ENCODE data around the gene NHLRC4. TPM values are rescaled to one million over a fixed set of nuclear protein-coding genes. Genes with fewer than 3 reads are reported as not detected.

NHLRC4 gene
- total and polyA plus RNA-seq, 2 of the 13 experiments (the other 11 are each of a cell fraction or from before 2014, with no cell fraction given) = 0.40 to 0.59 TPM

DNA sequence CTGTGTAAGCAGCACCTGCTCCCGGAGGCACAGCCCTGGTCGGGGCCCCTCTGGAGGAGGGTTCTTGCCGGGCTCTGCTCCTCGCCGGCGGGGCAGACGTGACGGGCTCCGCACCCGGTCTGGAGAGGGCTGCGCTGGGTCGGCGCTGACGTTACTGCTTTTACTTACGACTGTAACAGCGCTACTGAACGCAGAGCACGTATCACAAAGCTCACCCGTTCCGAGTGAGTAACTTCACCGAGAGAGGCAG is 21.8 kb downstream of the NHLRC4 start (continued):
- TF ChIP-seq, protein P1, sequence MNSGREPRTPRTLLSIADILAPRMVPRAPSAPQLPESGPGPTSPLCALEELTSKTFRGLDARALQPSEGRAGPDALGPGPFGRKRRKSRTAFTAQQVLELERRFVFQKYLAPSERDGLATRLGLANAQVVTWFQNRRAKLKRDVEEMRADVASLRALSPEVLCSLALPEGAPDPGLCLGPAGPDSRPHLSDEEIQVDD (CRISPR knock-in tag; IDR thresholded peaks at IDR 0.05; ENCODE audit: borderline replicate concordance) = no peak
- TF ChIP-seq HOXA5 (CRISPR knock-in tag; IDR thresholded peaks at IDR 0.05) (no peak; the same call in 1 of the 2 replicates), BRD4 (CRISPR knock-in tag; IDR thresholded peaks at IDR 0.05) (no peak), CEBPB (IDR thresholded peaks at IDR 0.05; ENCODE audit: borderline replicate concordance, low read depth, low read length) (no peak), ZNF550 (CRISPR knock-in tag; IDR thresholded peaks at IDR 0.05; ENCODE audit: borderline replicate concordance) (no peak), TCF12 (IDR thresholded peaks at IDR 0.05) (no peak), TCF12 (CRISPR knock-in tag; IDR thresholded peaks at IDR 0.05) (peak; percentile 44; the same call in 1 of the 2 replicates), MED8 (CRISPR knock-in tag; IDR thresholded peaks at IDR 0.05; ENCODE audit: insufficient replicate concordance) (no peak), ZNF546 (CRISPR knock-in tag; conservative IDR thresholded peaks at IDR 0.05) (peak; percentile 44; the same call in 1 of the 2 replicates), SYNCRIP (IDR thresholded peaks at IDR 0.05; ENCODE audit: insufficient read depth, low read depth, low read length) (no peak), FLYWCH1 (CRISPR knock-in tag; IDR thresholded peaks at IDR 0.05) (no peak), NR2F2 (IDR thresholded peaks at IDR 0.05; ENCODE audit: borderline replicate concordance, low read depth) (no peak), ZNF891 (CRISPR knock-in tag; IDR thresholded peaks at IDR 0.05) (0 out of 2 replicates have a peak, but pooled peaks have one; percentile 32), MIXL1 (CRISPR knock-in tag; IDR thresholded peaks at IDR 0.05) (no peak), ZNF549 (CRISPR knock-in tag; IDR thresholded peaks at IDR 0.05) (no peak), ASH2L (IDR thresholded peaks at IDR 0.05; ENCODE audit: insufficient read length, low read depth, low read length) (no peak), POLR2A (IDR thresholded peaks at IDR 0.05; ENCODE audit: insufficient read depth in 1 of 2, low read depth in 2 of 2, low read length in 2 of 2) (peak in 1 of 2 experiments; percentile 62; a peak in 1 of 4 replicates), ZNF660 (CRISPR knock-in tag; IDR thresholded peaks at IDR 0.05; ENCODE audit: borderline replicate concordance, low read depth) (no peak), ZNF484 (CRISPR knock-in tag; IDR thresholded peaks at IDR 0.05; ENCODE audit: borderline replicate concordance, low read depth) (no peak), ZNF468 (CRISPR knock-in tag; IDR thresholded peaks at IDR 0.05) (no peak), FOXM1 (CRISPR knock-in tag; IDR thresholded peaks at IDR 0.05) (no peak), SIN3A (IDR thresholded peaks at IDR 0.05; ENCODE audit: borderline replicate concordance, low read depth, low read length) (peak; percentile 20; the same call in 1 of the 2 replicates), ZSCAN29 (CRISPR knock-in tag; conservative IDR thresholded peaks at IDR 0.05) (no peak)
- TF ChIP-seq, protein P2, sequence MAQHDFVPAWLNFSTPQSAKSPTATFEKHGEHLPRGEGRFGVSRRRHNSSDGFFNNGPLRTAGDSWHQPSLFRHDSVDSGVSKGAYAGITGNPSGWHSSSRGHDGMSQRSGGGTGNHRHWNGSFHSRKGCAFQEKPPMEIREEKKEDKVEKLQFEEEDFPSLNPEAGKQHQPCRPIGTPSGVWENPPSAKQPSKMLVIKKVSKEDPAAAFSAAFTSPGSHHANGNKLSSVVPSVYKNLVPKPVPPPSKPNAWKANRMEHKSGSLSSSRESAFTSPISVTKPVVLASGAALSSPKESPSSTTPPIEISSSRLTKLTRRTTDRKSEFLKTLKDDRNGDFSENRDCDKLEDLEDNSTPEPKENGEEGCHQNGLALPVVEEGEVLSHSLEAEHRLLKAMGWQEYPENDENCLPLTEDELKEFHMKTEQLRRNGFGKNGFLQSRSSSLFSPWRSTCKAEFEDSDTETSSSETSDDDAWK (CRISPR knock-in tag; IDR thresholded peaks at IDR 0.05) = no peak
- TF ChIP-seq, protein P3, sequence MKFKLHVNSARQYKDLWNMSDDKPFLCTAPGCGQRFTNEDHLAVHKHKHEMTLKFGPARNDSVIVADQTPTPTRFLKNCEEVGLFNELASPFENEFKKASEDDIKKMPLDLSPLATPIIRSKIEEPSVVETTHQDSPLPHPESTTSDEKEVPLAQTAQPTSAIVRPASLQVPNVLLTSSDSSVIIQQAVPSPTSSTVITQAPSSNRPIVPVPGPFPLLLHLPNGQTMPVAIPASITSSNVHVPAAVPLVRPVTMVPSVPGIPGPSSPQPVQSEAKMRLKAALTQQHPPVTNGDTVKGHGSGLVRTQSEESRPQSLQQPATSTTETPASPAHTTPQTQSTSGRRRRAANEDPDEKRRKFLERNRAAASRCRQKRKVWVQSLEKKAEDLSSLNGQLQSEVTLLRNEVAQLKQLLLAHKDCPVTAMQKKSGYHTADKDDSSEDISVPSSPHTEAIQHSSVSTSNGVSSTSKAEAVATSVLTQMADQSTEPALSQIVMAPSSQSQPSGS (CRISPR knock-in tag; IDR thresholded peaks at IDR 0.05) = no peak
- TF ChIP-seq, protein P4, sequence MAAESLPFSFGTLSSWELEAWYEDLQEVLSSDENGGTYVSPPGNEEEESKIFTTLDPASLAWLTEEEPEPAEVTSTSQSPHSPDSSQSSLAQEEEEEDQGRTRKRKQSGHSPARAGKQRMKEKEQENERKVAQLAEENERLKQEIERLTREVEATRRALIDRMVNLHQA (CRISPR knock-in tag; IDR thresholded peaks at IDR 0.05) = no peak
- TF ChIP-seq, protein P5, sequence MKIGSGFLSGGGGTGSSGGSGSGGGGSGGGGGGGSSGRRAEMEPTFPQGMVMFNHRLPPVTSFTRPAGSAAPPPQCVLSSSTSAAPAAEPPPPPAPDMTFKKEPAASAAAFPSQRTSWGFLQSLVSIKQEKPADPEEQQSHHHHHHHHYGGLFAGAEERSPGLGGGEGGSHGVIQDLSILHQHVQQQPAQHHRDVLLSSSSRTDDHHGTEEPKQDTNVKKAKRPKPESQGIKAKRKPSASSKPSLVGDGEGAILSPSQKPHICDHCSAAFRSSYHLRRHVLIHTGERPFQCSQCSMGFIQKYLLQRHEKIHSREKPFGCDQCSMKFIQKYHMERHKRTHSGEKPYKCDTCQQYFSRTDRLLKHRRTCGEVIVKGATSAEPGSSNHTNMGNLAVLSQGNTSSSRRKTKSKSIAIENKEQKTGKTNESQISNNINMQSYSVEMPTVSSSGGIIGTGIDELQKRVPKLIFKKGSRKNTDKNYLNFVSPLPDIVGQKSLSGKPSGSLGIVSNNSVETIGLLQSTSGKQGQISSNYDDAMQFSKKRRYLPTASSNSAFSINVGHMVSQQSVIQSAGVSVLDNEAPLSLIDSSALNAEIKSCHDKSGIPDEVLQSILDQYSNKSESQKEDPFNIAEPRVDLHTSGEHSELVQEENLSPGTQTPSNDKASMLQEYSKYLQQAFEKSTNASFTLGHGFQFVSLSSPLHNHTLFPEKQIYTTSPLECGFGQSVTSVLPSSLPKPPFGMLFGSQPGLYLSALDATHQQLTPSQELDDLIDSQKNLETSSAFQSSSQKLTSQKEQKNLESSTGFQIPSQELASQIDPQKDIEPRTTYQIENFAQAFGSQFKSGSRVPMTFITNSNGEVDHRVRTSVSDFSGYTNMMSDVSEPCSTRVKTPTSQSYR (CRISPR knock-in tag; IDR thresholded peaks at IDR 0.05; ENCODE audit: borderline replicate concordance) = no peak
